GM06990 (cell line): ENCODE measurements around the gene RNF38.

Source experiments
- DNase-seq: peaks from one replicate; pipeline ENCODE4 v3.0.0-alpha.2; 2011; ENCODE audit not compliant: insufficient read length; ENCODE audit errors: extremely low read depth
- H3K27me3 ChIP-seq: replicated peaks from 2 replicates; pipeline ENCODE4 v1.6.0; 2011; ENCODE audit warnings: low read length; ENCODE audit not compliant: control insufficient read depth, insufficient read depth
- H3K36me3 ChIP-seq: 2 replicates; pipeline ENCODE4 v1.5.1; 2011; ENCODE audit warnings: low read length; ENCODE audit not compliant: control insufficient read depth, insufficient read depth
- H3K4me3 ChIP-seq: replicated peaks from 2 replicates; pipeline ENCODE4 v1.5.1; 2011; ENCODE audit warnings: low read depth, mild to moderate bottlenecking, control low read depth, low read length
- TF ChIP-seq, protein P1 (sequence below): IDR thresholded peaks from 2 replicates; pipeline ENCODE4 v1.5.1; 2011; ENCODE audit warnings: low read length, control low read depth, mild to moderate bottlenecking, inconsistent platforms; ENCODE audit not compliant: insufficient read depth, poor library complexity, severe bottlenecking

The RNF38 gene

DNA sequence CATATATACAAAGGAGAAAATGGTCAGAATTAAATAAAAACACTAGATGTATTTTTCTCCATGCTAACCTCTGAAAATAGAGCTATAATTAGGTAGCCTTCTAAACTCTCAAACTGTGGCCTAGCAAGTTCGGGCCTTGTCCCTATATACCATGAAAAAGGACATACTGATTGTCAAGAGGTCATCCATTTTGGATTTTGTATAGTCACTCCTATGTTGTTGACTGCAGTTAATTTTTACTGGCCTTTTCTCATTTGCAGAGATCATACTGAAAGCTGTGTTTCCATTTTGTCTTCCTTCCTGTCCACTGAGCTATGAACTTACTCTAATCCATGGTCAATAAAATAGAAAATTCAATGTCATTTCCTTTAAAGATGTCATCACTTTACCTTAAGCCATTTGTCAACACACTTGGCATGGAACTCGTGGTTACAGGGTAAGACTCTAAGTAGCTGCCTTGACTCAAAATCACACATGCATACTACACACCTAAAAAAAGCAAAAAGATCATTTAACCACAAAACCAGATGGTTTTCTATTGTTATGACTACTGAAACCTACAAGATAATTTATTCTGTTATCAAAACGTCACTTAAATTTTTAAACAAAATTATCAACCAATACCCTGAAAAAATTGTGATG, 58.0 kb downstream of the RNF38 start:
- no peak overlapping the region for H3K4me3 ChIP-seq
- DNase-seq, result peak; percentile 45
- TF ChIP-seq, protein P1, sequence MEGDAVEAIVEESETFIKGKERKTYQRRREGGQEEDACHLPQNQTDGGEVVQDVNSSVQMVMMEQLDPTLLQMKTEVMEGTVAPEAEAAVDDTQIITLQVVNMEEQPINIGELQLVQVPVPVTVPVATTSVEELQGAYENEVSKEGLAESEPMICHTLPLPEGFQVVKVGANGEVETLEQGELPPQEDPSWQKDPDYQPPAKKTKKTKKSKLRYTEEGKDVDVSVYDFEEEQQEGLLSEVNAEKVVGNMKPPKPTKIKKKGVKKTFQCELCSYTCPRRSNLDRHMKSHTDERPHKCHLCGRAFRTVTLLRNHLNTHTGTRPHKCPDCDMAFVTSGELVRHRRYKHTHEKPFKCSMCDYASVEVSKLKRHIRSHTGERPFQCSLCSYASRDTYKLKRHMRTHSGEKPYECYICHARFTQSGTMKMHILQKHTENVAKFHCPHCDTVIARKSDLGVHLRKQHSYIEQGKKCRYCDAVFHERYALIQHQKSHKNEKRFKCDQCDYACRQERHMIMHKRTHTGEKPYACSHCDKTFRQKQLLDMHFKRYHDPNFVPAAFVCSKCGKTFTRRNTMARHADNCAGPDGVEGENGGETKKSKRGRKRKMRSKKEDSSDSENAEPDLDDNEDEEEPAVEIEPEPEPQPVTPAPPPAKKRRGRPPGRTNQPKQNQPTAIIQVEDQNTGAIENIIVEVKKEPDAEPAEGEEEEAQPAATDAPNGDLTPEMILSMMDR, result no peak
- H3K27me3 ChIP-seq, result no peaks in the 10 kb centered on the region
- peaks cover 11% of the 10 kb centered on the region for H3K36me3 ChIP-seq

DNA sequence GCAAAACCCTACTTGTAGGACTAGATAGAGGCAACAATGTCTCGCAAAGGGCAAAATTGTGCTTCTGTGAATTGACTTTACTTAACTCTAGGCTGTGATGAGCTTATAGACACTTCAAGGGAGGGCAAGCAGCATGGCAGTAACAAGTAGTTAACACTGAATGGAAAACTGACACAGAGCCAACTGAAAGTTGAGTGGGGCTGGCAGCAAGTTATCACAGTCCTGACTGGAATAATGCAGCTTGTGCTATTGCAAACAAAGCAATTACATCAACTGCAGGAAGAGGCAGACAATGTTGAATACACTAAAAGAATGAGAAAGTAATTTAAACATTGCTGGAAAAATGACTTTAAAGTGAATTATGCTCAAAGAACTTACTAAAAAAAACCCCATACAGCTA, 62.2 kb downstream of the RNF38 start:
- no peaks in the 10 kb centered on the region for H3K27me3 ChIP-seq
- no peak for DNase-seq
- TF ChIP-seq, protein P1, result no peak

DNA sequence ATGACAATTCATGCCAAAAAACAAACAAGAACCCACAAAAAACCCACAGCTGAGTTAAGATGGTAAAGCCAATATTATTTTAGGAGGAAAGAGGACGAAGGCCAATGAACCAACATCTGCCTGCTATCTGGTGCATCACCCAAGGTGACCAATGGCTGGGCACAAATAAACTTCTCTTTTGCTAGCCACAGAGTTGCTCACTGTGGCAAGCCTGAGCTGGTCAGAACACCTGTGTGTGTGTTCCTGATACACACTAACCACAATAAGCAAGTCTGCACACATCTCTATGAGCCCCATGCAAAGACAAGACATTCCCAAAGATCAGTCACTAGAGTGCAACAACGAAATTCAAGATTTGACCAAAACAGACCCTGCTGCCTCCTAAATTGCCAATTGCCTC, 63.1 kb downstream of the RNF38 start:
- H3K27me3 ChIP-seq, result no peaks in the 10 kb centered on the region
- no peak for DNase-seq
- TF ChIP-seq, protein P1, result no peak
- H3K4me3 ChIP-seq, result no peak overlapping the region
- peaks cover 16% of the 10 kb centered on the region for H3K36me3 ChIP-seq

More for the DNA sequence above, 62.2 kb downstream of the RNF38 start:
- H3K4me3 ChIP-seq, result no peak overlapping the region
- peaks cover 16% of the 10 kb centered on the region for H3K36me3 ChIP-seq

DNA sequence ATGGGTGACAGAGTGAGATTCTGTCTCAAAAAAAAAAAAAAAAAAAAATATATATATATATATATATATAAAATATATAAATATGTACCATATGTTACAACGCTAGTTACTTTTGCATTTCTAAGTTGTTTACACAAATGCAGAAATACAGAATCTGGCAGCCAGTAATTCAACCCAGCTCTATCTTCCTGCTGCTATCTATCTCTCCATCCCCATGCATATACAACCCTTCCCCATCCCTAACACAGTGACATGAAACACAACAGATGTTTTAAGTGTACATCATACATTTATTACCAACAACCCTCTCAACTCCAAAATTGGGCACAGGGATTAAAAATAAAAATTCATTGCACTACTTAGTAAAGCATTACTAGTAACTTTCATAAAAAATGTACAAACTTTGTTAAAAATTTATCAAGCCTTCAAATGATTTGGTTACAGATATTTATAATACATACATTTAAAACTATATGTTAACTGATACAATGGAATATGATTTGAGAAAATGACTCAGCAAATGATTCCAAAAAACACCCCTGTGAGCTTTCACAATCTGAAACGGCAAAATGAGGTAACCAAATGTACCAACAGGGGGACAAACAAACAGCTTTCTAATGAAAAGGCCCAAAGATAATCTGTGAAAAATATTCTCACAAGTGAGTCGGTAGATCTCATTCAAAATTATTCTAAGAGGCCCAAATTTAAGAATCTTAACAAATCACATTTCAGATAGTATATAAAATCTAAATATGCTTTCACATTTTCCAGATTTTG, 63.8 kb downstream of the RNF38 start:
- Histone ChIP-seq H3K27me3 (no peaks in the 10 kb centered on the region), H3K4me3 (no peak overlapping the region), H3K36me3 (peaks cover 14% of the 10 kb centered on the region)
- DNase-seq, result no peak
- TF ChIP-seq, protein P1, result no peak

DNA sequence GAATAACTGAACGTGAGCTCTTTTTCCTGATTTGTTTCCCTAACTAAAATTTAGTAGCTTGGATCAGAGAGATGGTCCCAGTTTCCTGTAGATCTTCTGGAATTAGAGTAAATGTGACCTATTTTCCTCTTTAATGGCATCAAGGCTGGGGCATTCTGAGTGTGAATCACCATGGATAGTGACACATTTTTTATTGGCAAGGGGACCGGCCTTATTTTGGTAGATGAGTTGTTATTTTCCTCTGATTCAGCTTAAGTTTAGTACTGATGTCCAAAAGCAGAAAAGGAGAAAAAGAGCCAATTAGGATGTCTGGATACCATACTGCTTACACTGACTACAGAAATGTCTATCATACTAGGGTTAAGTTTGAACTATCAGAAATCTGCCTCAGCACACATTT, 68.1 kb downstream of the RNF38 start:
- Histone ChIP-seq H3K4me3 (no peak overlapping the region), H3K27me3 (no peaks in the 10 kb centered on the region), H3K36me3 (peaks cover 4% of the 10 kb centered on the region; the same call in 1 of the 2 replicates)
- no peak for DNase-seq
- TF ChIP-seq, protein P1, result no peak
